ENCODE data around the gene PIGL. TPM values are rescaled to one million over a fixed set of nuclear protein-coding genes. Genes with fewer than 3 reads are reported as not detected.

The PIGL gene
- total and polyA plus RNA-seq, 2 donors (not counting 1 experiment from before 2014, with no cell fraction given), result 16.4 to 19.3 TPM

GRCh38 chr17:16181581-16181980 lies 35.4 kb upstream of the PIGL start:
- Histone ChIP-seq H3K9me3 (ENCODE audit: control insufficient read depth, insufficient read depth, low read depth, low read length) (no peaks in the 10 kb centered on the region), H3K27ac (ENCODE audit: insufficient read depth, low read length) (no peak overlapping the region), H3K79me2 (ENCODE audit: control insufficient read depth, insufficient read depth, low read length) (peaks cover 39% of the 10 kb centered on the region), H3K4me2 (ENCODE audit: extremely low read depth, insufficient read depth, low read length) (no peak overlapping the region), H3K36me3 (ENCODE audit: control insufficient read depth, insufficient read depth, low read length) (peaks cover 2% of the 10 kb centered on the region), H3K27me3 (ENCODE audit: control insufficient read depth, insufficient read depth, low read length) (no peaks in the 10 kb centered on the region), H2AFZ (ENCODE audit: low read length) (no peak overlapping the region), H3K4me1 (ENCODE audit: control insufficient read depth, extremely low read depth, insufficient read depth, low read length) (no peaks in the 10 kb centered on the region), H4K20me1 (ENCODE audit: control insufficient read depth, extremely low read depth, insufficient read depth, low read length) (no peaks in the 10 kb centered on the region), H3K9ac (ENCODE audit: insufficient read depth, low read length) (no peak overlapping the region), H3K4me3 (replicated peaks in 1 of 4; ENCODE audit: control extremely low read depth in 1 of 4, insufficient read depth in 1 of 4, low read depth in 3 of 4, low read length in 4 of 4) (no peak overlapping the region)
- no peak for DNase-seq (ENCODE audit: low read depth in 2 of 2)
- TF ChIP-seq CTCF (conservative IDR thresholded peaks at IDR 0.05 in 1 of 2, IDR thresholded peaks at IDR 0.05 in 1 of 2; ENCODE audit: low read depth in 1 of 2, low read length in 2 of 2) (no peak), EZH2 (IDR thresholded peaks at IDR 0.05; ENCODE audit: low read length, missing control alignments) (no peak)

DNA sequence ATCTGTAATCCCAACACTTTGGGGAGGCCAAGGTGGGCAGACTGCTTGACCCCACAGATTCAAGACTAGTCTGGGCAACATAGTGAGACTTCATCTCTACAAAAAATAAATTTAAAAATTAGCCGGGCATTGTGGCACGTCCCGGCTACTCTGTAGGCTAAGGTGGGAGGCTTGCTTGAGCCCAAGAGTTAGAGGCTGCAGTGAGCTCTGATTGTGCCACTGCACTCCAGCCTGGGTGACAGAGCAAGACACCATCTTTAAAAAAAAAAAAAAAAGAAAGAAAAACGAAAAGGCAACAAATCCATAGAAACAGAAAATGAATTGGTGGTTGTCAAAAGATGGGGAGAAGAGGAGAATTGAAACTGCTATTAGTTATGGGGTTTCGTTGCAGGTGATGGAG lies 29.4 kb upstream of the PIGL start:
- Histone ChIP-seq H3K79me2 (ENCODE audit: control insufficient read depth, insufficient read depth, low read length) (peaks cover 39% of the 10 kb centered on the region), H3K9me3 (ENCODE audit: control insufficient read depth, insufficient read depth, low read depth, low read length) (no peaks in the 10 kb centered on the region), H3K36me3 (ENCODE audit: control insufficient read depth, insufficient read depth, low read length) (peaks cover 2% of the 10 kb centered on the region), H3K4me3 (replicated peaks in 1 of 4; ENCODE audit: control extremely low read depth in 1 of 4, insufficient read depth in 1 of 4, low read depth in 3 of 4, low read length in 4 of 4) (no peak overlapping the region), H3K27ac (ENCODE audit: insufficient read depth, low read length) (no peak overlapping the region), H3K4me1 (ENCODE audit: control insufficient read depth, extremely low read depth, insufficient read depth, low read length) (peaks cover 3% of the 10 kb centered on the region), H4K20me1 (ENCODE audit: control insufficient read depth, extremely low read depth, insufficient read depth, low read length) (no peaks in the 10 kb centered on the region), H3K27me3 (ENCODE audit: control insufficient read depth, insufficient read depth, low read length) (no peaks in the 10 kb centered on the region), H3K4me2 (ENCODE audit: extremely low read depth, insufficient read depth, low read length) (no peak overlapping the region), H3K9ac (ENCODE audit: insufficient read depth, low read length) (no peak overlapping the region), H2AFZ (ENCODE audit: low read length) (no peak overlapping the region)
- DNase-seq (ENCODE audit: low read depth in 2 of 2), result no peak
- TF ChIP-seq EZH2 (IDR thresholded peaks at IDR 0.05; ENCODE audit: low read length, missing control alignments), result no peak
- TF ChIP-seq CTCF (conservative IDR thresholded peaks at IDR 0.05 in 1 of 2, IDR thresholded peaks at IDR 0.05 in 1 of 2; ENCODE audit: low read depth in 1 of 2, low read length in 2 of 2), result no peak

DNA sequence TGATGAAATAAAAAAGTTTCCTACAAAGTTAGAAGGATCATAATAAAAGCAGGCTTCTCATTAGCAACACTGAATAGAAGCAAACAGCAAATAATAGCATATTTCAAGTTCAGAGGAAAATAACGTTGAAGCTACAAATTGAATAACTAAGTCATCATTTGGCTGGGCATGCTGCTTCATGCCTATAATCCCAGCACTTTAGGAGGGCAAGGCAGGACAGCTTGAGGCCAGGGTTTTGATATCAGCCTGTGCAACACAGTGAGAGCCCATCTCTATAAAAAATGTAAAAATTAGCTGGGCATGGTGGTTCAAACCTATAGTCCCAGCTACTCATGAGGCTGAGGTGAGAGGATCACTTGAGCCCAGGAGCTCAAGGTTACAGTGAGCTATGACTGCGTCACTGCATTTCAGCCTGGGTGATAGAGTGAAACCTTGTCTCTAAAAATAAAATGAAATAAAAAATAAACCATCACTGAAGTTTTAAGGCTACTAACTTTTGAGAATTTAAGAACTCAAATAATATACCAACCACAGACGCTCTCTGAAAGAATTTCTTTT lies 27.1 kb upstream of the PIGL start:
- Histone ChIP-seq H2AFZ (ENCODE audit: low read length) (no peak overlapping the region), H3K4me1 (ENCODE audit: control insufficient read depth, extremely low read depth, insufficient read depth, low read length) (peaks cover 3% of the 10 kb centered on the region), H3K36me3 (ENCODE audit: control insufficient read depth, insufficient read depth, low read length) (peaks cover 2% of the 10 kb centered on the region), H3K9ac (ENCODE audit: insufficient read depth, low read length) (no peak overlapping the region), H3K27me3 (ENCODE audit: control insufficient read depth, insufficient read depth, low read length) (no peaks in the 10 kb centered on the region), H3K4me2 (ENCODE audit: extremely low read depth, insufficient read depth, low read length) (no peak overlapping the region), H4K20me1 (ENCODE audit: control insufficient read depth, extremely low read depth, insufficient read depth, low read length) (no peaks in the 10 kb centered on the region), H3K27ac (ENCODE audit: insufficient read depth, low read length) (no peak overlapping the region), H3K79me2 (ENCODE audit: control insufficient read depth, insufficient read depth, low read length) (peaks cover 31% of the 10 kb centered on the region), H3K4me3 (replicated peaks in 1 of 4; ENCODE audit: control extremely low read depth in 1 of 4, insufficient read depth in 1 of 4, low read depth in 3 of 4, low read length in 4 of 4) (no peak overlapping the region), H3K9me3 (ENCODE audit: control insufficient read depth, insufficient read depth, low read depth, low read length) (no peaks in the 10 kb centered on the region)
- DNase-seq (ENCODE audit: low read depth in 2 of 2), result no peak
- TF ChIP-seq CTCF (conservative IDR thresholded peaks at IDR 0.05 in 1 of 2, IDR thresholded peaks at IDR 0.05 in 1 of 2; ENCODE audit: low read depth in 1 of 2, low read length in 2 of 2) (no peak), EZH2 (IDR thresholded peaks at IDR 0.05; ENCODE audit: low read length, missing control alignments) (no peak)
